Prostate gland (tissue), 2 donors: Measurements from ENCODE around the gene OR4N2. TPM values are rescaled to one million over a fixed set of nuclear protein-coding genes. Genes with fewer than 3 reads are reported as not detected.
"Not testable (repeated sequence)": the region's sequence is repeated elsewhere in the genome, so short reads cannot be mapped to it uniquely, and the experiment has no call there.

Source experiments
- DNase-seq: peaks from one replicate; pipeline ENCODE4 v3.0.0-alpha.2; 2019; ENCODE audit warnings: low spot score
- H3K27ac ChIP-seq, 2 donors: fragments of 200-600 bp; sonication (generic); 2 replicates each; pipeline ENCODE4 v1.5.1; 2017 to 2019
- H3K27me3 ChIP-seq: fragments of 200-600 bp; sonication (generic); replicated peaks from 2 replicates; pipeline ENCODE4 v1.5.1; 2019; ENCODE audit not compliant: insufficient read depth
- H3K36me3 ChIP-seq, 2 donors: fragments of 200-600 bp; sonication (generic); 1 replicate in 1 of 2; 2 replicates in 1 of 2; pipeline versions ENCODE4 v1.5.1 to v1.8.1; 2017 to 2019
- H3K4me1 ChIP-seq: fragments of 200-600 bp; sonication (generic); replicated peaks from 2 replicates; pipeline ENCODE4 v1.5.1; 2019
- H3K4me3 ChIP-seq, 2 donors: fragments of 200-600 bp; sonication (generic); 2 replicates each; pipeline ENCODE4 v1.5.1; 2017 to 2019
- H3K9me3 ChIP-seq: fragments of 200-600 bp; sonication (generic); 2 replicates; pipeline ENCODE4 v1.5.1; 2017
- CTCF ChIP-seq, 4 experiments: fragments of 200-600 bp in 2 of 4; fragments of 450-650 bp in 2 of 4; sonication (generic) in 2 of 4; IDR thresholded peaks; 1 replicate in 3 of 4; 2 replicates in 1 of 4; pipeline ENCODE4 v1.5.1; 2016 to 2019; ENCODE audit warnings: antibody characterized with exemption in 4 of 4, mild to moderate bottlenecking in 2 of 4, moderate library complexity in 2 of 4
- POLR2A ChIP-seq: fragments of 450-650 bp; IDR thresholded peaks from one replicate; pipeline ENCODE4 v1.6.1; 2016; ENCODE audit warnings: antibody characterized with exemption, mild to moderate bottlenecking
- POLR2AphosphoS5 ChIP-seq: sonication (generic); formaldehyde crosslinking; IDR thresholded peaks from one replicate; pipeline ENCODE4 v1.6.1; 2017; ENCODE audit warnings: antibody characterized with exemption
- WGBS: methylation state at CpG from one replicate; pipeline ENCODE4 v1.1.5; 2018; 5-methylcytosine and 5-hydroxymethylcytosine counted together
- intact Hi-C: fragments of 100-400 bp; cut with DNase I; formaldehyde crosslinking; loops from one replicate; pipeline ENCODE4 v1.14.2; 2022
- total RNA-seq, 2 donors: library from RNA; depleted of rRNA; stranded (reverse); fragments of >200 nt; gene quantifications; one replicate each; pipeline ENCODE4 v1.1.0, GENCODE V29; 2016

Gene OR4N2
- total RNA-seq, 2 donors from 2014 or later, result not detected

GRCh38 chr14:19796520-19797108 is 7.0 kb upstream of the OR4N2 start:
- H3K27me3 ChIP-seq, result not testable (repeated sequence)

GRCh38 chr14:19799880-19800279 is 3.7 kb upstream of the OR4N2 start:
- Histone ChIP-seq H3K4me1 (no peaks in the 10 kb centered on the region), H3K36me3 (no peaks in the 10 kb centered on the region), H3K4me3 (no peak overlapping the region), H3K27ac (no peak overlapping the region), H3K27me3 (no peaks in the 10 kb centered on the region), H3K9me3 (no peaks in the 10 kb centered on the region)
- WGBS, result 87% methylated on average over 5 of the region's 5 CpGs
- DNase-seq, result no peak
- intact Hi-C loops, result no loop called here
- TF ChIP-seq POLR2A, result no peak
- no peak for TF ChIP-seq CTCF (IDR thresholded peaks at IDR 0.05)
- no peak for TF ChIP-seq POLR2AphosphoS5

More at GRCh38 chr14:19796520-19797108, 7.0 kb upstream of the OR4N2 start:
- 73% methylated on average over 10 of the region's 10 CpGs for WGBS
- H3K27ac ChIP-seq, H3K9me3 ChIP-seq, intact Hi-C loops, H3K36me3 ChIP-seq, DNase-seq, H3K4me3 ChIP-seq, H3K4me1 ChIP-seq: not testable (repeated sequence)

- no peaks in the 10 kb centered on the region for H3K4me1 ChIP-seq
- H3K27ac ChIP-seq, result no peak overlapping the region
- no peaks in the 10 kb centered on the region for H3K9me3 ChIP-seq
- H3K36me3 ChIP-seq, result no peaks in the 10 kb centered on the region
- WGBS, result 85% methylated on average over 17 of the region's 17 CpGs
- no peak overlapping the region for H3K4me3 ChIP-seq
- DNase-seq, result no peak
- TF ChIP-seq POLR2A (no peak), CTCF (IDR thresholded peaks at IDR 0.05) (no peak), POLR2AphosphoS5 (no peak)
- H3K27me3 ChIP-seq, result no peaks in the 10 kb centered on the region
- intact Hi-C loops, result no loop called here
These were observed 3.1 kb upstream of the OR4N2 start for GRCh38 chr14:19800282-19801117.

GRCh38 chr14:19801118-19801464 is 2.5 kb upstream of the OR4N2 start:
- 80% methylated on average over 13 of the region's 13 CpGs for WGBS
- no peak overlapping the region for H3K4me3 ChIP-seq
- DNase-seq, result no peak
- intact Hi-C loops, result no loop called here
- no peaks in the 10 kb centered on the region for H3K36me3 ChIP-seq
- H3K4me1 ChIP-seq, result no peaks in the 10 kb centered on the region
- H3K27me3 ChIP-seq, result no peaks in the 10 kb centered on the region
- no peak overlapping the region for H3K27ac ChIP-seq
- H3K9me3 ChIP-seq, result no peaks in the 10 kb centered on the region
- TF ChIP-seq CTCF (IDR thresholded peaks at IDR 0.05) (no peak), POLR2AphosphoS5 (no peak), POLR2A (no peak)

- H3K36me3 ChIP-seq, DNase-seq, intact Hi-C loops, H3K9me3 ChIP-seq, H3K4me1 ChIP-seq, H3K27me3 ChIP-seq, H3K27ac ChIP-seq, H3K4me3 ChIP-seq: not testable (repeated sequence)
- 58% methylated on average over 4 of the region's 4 CpGs for WGBS
These were observed 9.8 kb downstream of the OR4N2 start for GRCh38 chr14:19813171-19813920.

GRCh38 chr14:19819879-19820278 is 16.3 kb downstream of the OR4N2 start:
- H3K4me3 ChIP-seq, H3K27me3 ChIP-seq, intact Hi-C loops, H3K4me1 ChIP-seq, H3K9me3 ChIP-seq, H3K36me3 ChIP-seq, H3K27ac ChIP-seq, DNase-seq: not testable (repeated sequence)
- 77% methylated on average over 1 of the region's 1 CpG for WGBS

GRCh38 chr14:19821016-19821415 is 17.4 kb downstream of the OR4N2 start:
- DNase-seq, intact Hi-C loops, H3K36me3 ChIP-seq, H3K27ac ChIP-seq, H3K27me3 ChIP-seq, H3K4me1 ChIP-seq, H3K9me3 ChIP-seq, H3K4me3 ChIP-seq: not testable (repeated sequence)
- WGBS, result 74% methylated on average over 6 of the region's 6 CpGs
